PFSK-1 (cell line): Measurements from ENCODE around the gene TTLL10.

Source experiments
- FOXP2 ChIP-seq: optimal IDR thresholded peaks from 2 replicates; pipeline ENCODE3; 2011; ENCODE audit warnings: borderline replicate concordance, control low read depth, inconsistent platforms; ENCODE audit not compliant: insufficient read depth; ENCODE audit errors: extremely low read length, extremely low read depth
- POLR2AphosphoS5 ChIP-seq: IDR thresholded peaks from 2 replicates; pipeline ENCODE4 v1.6.1; 2012; ENCODE audit warnings: low read depth, mild to moderate bottlenecking, control low read depth, low read length, moderate library complexity
- SIN3A ChIP-seq: IDR thresholded peaks from 2 replicates; pipeline ENCODE4 v1.6.1; 2012; ENCODE audit warnings: mild to moderate bottlenecking, low read length, moderate library complexity, borderline replicate concordance; ENCODE audit not compliant: insufficient read depth
- TAF1 ChIP-seq: IDR thresholded peaks from 2 replicates; pipeline ENCODE4 v1.6.1; 2012; ENCODE audit warnings: low read length, control low read depth, borderline replicate concordance; ENCODE audit not compliant: insufficient read depth
- TF ChIP-seq, protein P1 (sequence below), 2 experiments: IDR thresholded peaks; 2 replicates each; pipeline versions ENCODE4 v1.6.1 to v1.8.0; 2011 to 2012; ENCODE audit warnings: low read depth in 2 of 2, low read length in 2 of 2, control low read depth in 1 of 2, inconsistent platforms in 1 of 2, mild to moderate bottlenecking in 1 of 2, moderate library complexity in 1 of 2; ENCODE audit not compliant: insufficient read depth in 1 of 2

Gene TTLL10

DNA sequence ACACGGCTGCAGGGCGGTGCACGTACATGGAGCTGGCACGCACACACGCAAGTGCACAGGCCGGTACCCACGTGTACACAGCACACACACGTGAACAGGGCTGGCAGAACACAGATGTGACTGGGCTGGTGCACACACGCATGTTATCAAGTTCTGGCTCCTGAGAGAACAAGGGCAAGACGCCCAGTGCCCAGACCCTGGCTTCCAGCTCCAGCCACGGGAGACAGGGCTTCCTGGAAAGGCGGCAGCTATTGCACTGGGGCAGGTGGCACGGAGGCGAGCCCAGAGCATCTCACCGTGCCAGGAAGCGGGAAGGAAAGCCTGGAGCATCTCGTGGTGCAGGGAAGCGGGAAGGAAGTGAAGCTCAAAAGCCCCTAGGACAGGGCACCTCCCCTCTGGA lies 52.2 kb downstream of the TTLL10 start:
- no peak for TF ChIP-seq SIN3A

DNA sequence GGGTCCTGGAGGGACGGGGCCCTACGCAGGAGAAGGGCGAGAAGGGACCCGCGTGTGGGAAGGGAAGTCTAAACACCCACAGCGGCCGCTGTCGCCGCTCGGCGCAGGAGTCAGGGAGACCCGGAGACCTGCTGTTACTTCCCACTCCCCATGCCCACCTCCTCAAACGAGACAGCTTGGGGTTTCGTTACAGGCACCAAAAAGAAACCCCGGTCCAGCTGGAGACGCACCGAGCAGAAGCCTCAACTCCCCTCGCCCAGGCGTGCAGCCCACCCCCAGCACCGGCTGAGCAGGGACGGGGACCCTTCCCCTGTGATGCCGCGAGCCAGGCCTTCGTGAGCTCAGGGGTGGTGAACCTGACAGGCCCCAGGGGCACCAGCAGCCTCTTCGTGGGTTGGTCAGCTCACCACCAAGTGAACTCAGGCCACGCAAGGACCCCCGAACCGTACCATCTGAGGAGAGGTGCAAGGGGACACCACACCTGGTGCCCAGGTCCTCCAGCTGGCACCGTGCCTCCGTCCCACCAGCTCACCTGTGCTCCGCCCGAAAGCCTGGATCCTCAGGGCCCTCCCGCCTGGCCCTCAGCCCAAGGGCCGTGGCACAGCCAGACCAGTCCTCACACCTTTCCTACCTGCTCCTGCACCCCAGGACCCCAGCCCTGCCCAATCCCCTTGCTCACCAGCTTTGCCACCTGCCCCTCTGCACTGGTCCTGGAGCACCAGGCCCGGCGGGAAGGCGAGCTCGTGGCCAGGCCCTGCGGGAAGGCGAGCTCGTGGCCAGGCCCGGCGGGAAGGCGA lies 53.1 kb downstream of the TTLL10 start:
- TF ChIP-seq FOXP2 (no peak), POLR2AphosphoS5 (no peak), TAF1 (no peak), SIN3A (no peak)
- TF ChIP-seq, protein P1, sequence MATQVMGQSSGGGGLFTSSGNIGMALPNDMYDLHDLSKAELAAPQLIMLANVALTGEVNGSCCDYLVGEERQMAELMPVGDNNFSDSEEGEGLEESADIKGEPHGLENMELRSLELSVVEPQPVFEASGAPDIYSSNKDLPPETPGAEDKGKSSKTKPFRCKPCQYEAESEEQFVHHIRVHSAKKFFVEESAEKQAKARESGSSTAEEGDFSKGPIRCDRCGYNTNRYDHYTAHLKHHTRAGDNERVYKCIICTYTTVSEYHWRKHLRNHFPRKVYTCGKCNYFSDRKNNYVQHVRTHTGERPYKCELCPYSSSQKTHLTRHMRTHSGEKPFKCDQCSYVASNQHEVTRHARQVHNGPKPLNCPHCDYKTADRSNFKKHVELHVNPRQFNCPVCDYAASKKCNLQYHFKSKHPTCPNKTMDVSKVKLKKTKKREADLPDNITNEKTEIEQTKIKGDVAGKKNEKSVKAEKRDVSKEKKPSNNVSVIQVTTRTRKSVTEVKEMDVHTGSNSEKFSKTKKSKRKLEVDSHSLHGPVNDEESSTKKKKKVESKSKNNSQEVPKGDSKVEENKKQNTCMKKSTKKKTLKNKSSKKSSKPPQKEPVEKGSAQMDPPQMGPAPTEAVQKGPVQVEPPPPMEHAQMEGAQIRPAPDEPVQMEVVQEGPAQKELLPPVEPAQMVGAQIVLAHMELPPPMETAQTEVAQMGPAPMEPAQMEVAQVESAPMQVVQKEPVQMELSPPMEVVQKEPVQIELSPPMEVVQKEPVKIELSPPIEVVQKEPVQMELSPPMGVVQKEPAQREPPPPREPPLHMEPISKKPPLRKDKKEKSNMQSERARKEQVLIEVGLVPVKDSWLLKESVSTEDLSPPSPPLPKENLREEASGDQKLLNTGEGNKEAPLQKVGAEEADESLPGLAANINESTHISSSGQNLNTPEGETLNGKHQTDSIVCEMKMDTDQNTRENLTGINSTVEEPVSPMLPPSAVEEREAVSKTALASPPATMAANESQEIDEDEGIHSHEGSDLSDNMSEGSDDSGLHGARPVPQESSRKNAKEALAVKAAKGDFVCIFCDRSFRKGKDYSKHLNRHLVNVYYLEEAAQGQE (IDR thresholded peaks at IDR 0.05; ENCODE audit: insufficient read depth in 1 of 2, low read depth in 2 of 2, low read length in 2 of 2): no peak

DNA sequence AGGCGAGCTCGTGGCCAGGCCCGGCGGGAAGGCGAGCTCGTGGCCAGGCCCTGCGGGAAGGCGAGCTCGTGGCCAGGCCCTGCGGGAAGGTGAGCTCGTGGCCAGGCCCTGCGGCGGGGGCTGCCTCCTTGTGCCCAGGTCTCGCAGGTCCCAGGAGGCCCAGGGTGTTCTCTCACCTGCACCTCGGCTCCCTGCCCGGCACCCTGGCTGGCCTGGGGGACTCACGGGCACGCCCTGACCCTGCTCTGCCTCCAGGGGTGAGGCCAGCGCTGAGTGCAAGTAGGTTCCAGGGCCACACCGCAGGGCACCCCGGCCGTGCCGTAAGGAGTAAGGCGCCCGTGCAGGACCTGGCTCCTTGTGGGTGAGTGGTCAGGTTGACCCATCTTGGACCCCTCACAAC lies 53.7 kb downstream of the TTLL10 start:
- TF ChIP-seq, protein P1 (IDR thresholded peaks at IDR 0.05; ENCODE audit: insufficient read depth in 1 of 2, low read depth in 2 of 2, low read length in 2 of 2): no peak
- no peak for TF ChIP-seq POLR2AphosphoS5
- no peak for TF ChIP-seq SIN3A
- TF ChIP-seq FOXP2: no peak
- no peak for TF ChIP-seq TAF1

DNA sequence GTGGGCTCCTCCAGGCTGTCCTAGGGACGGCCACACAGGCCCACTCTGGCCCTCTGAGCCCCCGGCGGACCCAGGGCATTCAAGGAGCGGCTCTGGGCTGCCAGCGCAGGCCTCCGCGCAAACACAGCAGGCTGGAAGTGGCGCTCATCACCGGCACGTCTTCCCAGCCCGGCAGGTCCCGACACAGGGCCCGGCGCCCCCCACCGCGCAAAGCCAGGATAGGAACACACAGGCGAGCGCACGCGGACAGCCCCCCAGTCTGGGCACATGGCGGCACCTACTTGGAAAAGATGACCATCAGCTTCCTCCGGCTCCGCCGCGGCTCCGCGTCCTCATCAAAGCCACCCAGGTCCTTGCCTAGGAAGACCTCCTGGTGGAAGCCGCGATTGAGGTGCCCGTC lies 54.5 kb downstream of the TTLL10 start:
- TF ChIP-seq SIN3A (no peak), FOXP2 (no peak), POLR2AphosphoS5 (no peak), TAF1 (no peak)
- TF ChIP-seq, protein P1 (IDR thresholded peaks at IDR 0.05; ENCODE audit: insufficient read depth in 1 of 2, low read depth in 2 of 2, low read length in 2 of 2): no peak

DNA sequence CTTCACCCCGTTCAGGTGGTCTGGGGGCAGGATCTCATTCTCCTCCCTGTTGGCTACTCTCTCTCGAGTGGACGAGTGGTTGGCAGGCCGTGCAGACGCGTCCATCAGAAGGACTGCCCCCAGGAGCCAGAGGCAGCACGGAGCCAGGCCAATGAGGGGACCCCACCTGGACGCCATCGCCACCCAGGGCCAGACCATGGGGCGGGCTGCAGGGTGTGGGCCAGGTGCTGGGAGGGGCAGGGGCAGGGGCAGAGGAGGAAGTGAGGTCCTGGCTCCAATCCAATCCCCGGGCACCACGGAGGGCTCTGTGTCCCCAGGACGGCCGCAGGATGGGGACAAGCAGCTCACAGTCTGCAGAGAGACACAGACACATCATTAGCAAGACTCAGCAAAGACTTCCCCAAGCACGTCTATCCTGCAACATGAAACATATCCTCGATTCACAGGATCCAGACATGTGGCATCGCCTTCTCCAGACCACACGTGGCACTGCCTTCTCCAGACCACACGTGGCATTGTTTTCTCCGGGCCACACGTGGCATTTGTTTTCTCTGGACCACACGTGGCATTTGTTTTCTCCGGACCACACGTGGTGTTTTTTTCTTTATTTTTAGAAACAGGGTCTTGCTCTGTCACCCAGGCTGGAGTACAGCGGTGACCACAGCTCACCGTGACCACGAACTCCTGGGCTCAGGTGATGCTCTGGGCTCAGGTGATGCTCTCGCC lies 55.1 kb downstream of the TTLL10 start:
- TF ChIP-seq SIN3A (no peak), FOXP2 (no peak), TAF1 (no peak), POLR2AphosphoS5 (no peak)
- TF ChIP-seq, protein P1 (IDR thresholded peaks at IDR 0.05; ENCODE audit: insufficient read depth in 1 of 2, low read depth in 2 of 2, low read length in 2 of 2): no peak
